ENCODE measurements around the gene XRCC6. TPM values are rescaled to one million over a fixed set of nuclear protein-coding genes. Genes with fewer than 3 reads are reported as not detected.

The XRCC6 gene
- total RNA-seq, 1 experiment from 2014 or later, result 588 TPM

DNA sequence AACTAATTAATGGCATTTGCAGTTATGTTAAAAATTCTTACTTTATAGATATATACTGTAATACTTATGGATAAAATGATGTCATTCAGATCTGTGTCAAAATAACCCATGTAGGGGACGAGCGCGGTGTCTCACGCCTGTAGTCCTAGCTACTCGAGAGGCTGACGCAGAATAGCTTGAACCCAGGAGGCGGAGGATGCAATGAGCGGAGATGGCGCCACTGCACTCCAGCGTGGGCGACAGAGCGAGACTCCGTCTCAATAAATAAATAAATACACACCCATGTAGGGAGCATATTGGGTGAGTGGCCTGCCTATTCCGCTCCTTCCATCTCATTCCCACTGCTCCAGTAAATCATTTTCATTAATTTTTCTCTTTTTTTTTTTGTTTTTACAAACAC, 60.5 kb downstream of the XRCC6 start:
- peaks cover 8 to 23% of the 10 kb centered on the region in 2 experiments for H3K4me1 ChIP-seq (ENCODE audit: control insufficient read depth in 1 of 2, insufficient read depth in 2 of 2, low read length in 2 of 2)
- RAD21 ChIA-PET (ENCODE audit: low non-redundant PET in 1 of 2, low total read pairs in 2 of 2, uncharacterized antibody in 2 of 2, unreplicated experiment in 2 of 2), result no interaction called here
- intact Hi-C loops (cut with micrococcal nuclease), result no loop called here
- BruUV-seq (replicated peaks), result no TSS peak
- no peak overlapping the region for H2AFZ ChIP-seq (ENCODE audit: low read depth, low read length, poor library complexity, severe bottlenecking)
- POLR2A ChIA-PET, result no interaction called here
- peak overlapping the region; percentile 66; the same call in 1 of the 2 replicates for H3K27ac ChIP-seq (ENCODE audit: low read depth, low read length)
- peak overlapping the region; percentile 66 for H3K4me2 ChIP-seq (ENCODE audit: low read length)
- H3K9me3 ChIP-seq (ENCODE audit: control insufficient read depth in 1 of 2, insufficient read depth in 1 of 2, low read depth in 1 of 2, low read length in 2 of 2), result no peaks in the 10 kb centered on the region
- peaks cover 23 to 30% of the 10 kb centered on the region in 2 experiments; a peak in 3 of 4 replicates for H3K36me3 ChIP-seq (ENCODE audit: control insufficient read depth in 1 of 2, insufficient read depth in 2 of 2, low read length in 2 of 2)
- H4K20me1 ChIP-seq (ENCODE audit: insufficient read depth), result peaks cover 36% of the 10 kb centered on the region; the same call in 1 of the 2 replicates
- peaks cover 100% of the 10 kb centered on the region for H3K79me2 ChIP-seq (ENCODE audit: insufficient read depth, low read length)
- TF ChIP-seq, protein P1, sequence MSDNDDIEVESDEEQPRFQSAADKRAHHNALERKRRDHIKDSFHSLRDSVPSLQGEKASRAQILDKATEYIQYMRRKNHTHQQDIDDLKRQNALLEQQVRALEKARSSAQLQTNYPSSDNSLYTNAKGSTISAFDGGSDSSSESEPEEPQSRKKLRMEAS (IDR thresholded peaks at IDR 0.05), result no peak
- TF ChIP-seq, protein P2, sequence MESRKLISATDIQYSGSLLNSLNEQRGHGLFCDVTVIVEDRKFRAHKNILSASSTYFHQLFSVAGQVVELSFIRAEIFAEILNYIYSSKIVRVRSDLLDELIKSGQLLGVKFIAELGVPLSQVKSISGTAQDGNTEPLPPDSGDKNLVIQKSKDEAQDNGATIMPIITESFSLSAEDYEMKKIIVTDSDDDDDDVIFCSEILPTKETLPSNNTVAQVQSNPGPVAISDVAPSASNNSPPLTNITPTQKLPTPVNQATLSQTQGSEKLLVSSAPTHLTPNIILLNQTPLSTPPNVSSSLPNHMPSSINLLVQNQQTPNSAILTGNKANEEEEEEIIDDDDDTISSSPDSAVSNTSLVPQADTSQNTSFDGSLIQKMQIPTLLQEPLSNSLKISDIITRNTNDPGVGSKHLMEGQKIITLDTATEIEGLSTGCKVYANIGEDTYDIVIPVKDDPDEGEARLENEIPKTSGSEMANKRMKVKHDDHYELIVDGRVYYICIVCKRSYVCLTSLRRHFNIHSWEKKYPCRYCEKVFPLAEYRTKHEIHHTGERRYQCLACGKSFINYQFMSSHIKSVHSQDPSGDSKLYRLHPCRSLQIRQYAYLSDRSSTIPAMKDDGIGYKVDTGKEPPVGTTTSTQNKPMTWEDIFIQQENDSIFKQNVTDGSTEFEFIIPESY (IDR thresholded peaks at IDR 0.05; ENCODE audit: extremely low read depth, insufficient replicate concordance, low read length), result no peak
- no peak for TF ChIP-seq FOSL1 (IDR thresholded peaks at IDR 0.05; ENCODE audit: low read depth)
- TF ChIP-seq CEBPB (IDR thresholded peaks at IDR 0.05; ENCODE audit: low read depth), result no peak
- no peak for TF ChIP-seq TCF7L2 (IDR thresholded peaks at IDR 0.05; ENCODE audit: borderline replicate concordance, extremely low read depth, insufficient read depth, insufficient read length)
- TF ChIP-seq SIN3A (IDR thresholded peaks at IDR 0.05; ENCODE audit: low read depth), result no peak
- no peak for TF ChIP-seq YY1 (IDR thresholded peaks at IDR 0.05; ENCODE audit: extremely low read depth, insufficient replicate concordance, low read depth, low read length)
- no peak for TF ChIP-seq EZH2 (IDR thresholded peaks at IDR 0.05)
- no peak for TF ChIP-seq EGR1 (IDR thresholded peaks at IDR 0.05; ENCODE audit: low read depth)
- no peak for TF ChIP-seq ZNF274 (IDR thresholded peaks at IDR 0.05; ENCODE audit: low read depth, low read length)
- TF ChIP-seq, protein P3, sequence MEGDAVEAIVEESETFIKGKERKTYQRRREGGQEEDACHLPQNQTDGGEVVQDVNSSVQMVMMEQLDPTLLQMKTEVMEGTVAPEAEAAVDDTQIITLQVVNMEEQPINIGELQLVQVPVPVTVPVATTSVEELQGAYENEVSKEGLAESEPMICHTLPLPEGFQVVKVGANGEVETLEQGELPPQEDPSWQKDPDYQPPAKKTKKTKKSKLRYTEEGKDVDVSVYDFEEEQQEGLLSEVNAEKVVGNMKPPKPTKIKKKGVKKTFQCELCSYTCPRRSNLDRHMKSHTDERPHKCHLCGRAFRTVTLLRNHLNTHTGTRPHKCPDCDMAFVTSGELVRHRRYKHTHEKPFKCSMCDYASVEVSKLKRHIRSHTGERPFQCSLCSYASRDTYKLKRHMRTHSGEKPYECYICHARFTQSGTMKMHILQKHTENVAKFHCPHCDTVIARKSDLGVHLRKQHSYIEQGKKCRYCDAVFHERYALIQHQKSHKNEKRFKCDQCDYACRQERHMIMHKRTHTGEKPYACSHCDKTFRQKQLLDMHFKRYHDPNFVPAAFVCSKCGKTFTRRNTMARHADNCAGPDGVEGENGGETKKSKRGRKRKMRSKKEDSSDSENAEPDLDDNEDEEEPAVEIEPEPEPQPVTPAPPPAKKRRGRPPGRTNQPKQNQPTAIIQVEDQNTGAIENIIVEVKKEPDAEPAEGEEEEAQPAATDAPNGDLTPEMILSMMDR (IDR thresholded peaks at IDR 0.05 in 2 of 3, conservative IDR thresholded peaks at IDR 0.05 in 1 of 3; ENCODE audit: borderline replicate concordance in 1 of 3, insufficient read depth in 1 of 3, low read depth in 2 of 3, low read length in 2 of 3), result no peak
- no peaks in the 10 kb centered on the region for H3K9me2 ChIP-seq (ENCODE audit: insufficient read depth)
- H3K9ac ChIP-seq (ENCODE audit: low read length), result peak overlapping the region; percentile 87
- DNase-seq (ENCODE audit: low read depth, low spot score) (no peak), ATAC-seq (peak; percentile 20; the same call in 1 of the 2 replicates)
- H3K27me3 ChIP-seq (ENCODE audit: insufficient read depth, low read length), result no peaks in the 10 kb centered on the region
- peak overlapping the region; percentile 72 to 77 for H3K4me3 ChIP-seq (replicated peaks in 1 of 2; ENCODE audit: low read depth in 1 of 2, low read length in 2 of 2)
- CTCF ChIA-PET, result interaction anchor here (3.3 kb wide), 1 partner anchor 15 kb away, joined by 17 read pairs; no protein-coding TSS in a partner anchor
